NCI-H526 treated with DMSO at 0.1 percent for 48 hours (cell line): ENCODE results near the gene TSPY10.
"Not testable (repeated sequence)": the region's sequence is repeated elsewhere in the genome, so short reads cannot be mapped to it uniquely, and the experiment has no call there.

Experiments
- DNase-seq: peaks from one replicate; lab custom pipeline; 2025; lab: John Stamatoyannopoulos, UW

TSPY10 gene, protein sequence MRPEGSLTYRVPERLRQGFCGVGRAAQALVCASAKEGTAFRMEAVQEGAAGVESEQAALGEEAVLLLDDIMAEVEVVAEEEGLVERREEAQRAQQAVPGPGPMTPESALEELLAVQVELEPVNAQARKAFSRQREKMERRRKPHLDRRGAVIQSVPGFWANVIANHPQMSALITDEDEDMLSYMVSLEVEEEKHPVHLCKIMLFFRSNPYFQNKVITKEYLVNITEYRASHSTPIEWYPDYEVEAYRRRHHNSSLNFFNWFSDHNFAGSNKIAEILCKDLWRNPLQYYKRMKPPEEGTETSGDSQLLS

DNA sequence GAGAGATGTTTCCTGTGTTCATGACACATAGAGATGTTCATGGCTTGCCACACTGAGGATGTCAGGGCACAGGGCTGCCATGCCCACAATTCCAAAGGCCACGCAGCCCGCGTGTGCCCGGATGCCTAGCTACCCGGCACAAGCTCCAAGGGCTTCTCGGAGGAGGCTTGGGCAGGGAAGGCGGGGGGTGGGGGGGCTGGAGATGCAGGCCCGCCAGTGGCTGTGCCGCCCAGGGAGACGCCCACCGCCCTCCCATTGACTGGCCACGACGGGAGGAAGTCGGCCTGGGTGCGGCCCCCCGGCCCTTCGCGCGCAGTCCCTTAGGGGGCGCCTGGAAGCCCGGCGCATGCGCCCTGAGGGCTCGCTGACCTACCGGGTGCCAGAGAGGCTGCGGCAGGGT, at the start of gene TSPY10:
Gene TSPY10, plus strand, starts transcription at position 301 of the 400 bp plus-strand sequence. Its CDS starts 46 bp downstream, at position 347.
- not testable (repeated sequence) for DNase-seq

DNA sequence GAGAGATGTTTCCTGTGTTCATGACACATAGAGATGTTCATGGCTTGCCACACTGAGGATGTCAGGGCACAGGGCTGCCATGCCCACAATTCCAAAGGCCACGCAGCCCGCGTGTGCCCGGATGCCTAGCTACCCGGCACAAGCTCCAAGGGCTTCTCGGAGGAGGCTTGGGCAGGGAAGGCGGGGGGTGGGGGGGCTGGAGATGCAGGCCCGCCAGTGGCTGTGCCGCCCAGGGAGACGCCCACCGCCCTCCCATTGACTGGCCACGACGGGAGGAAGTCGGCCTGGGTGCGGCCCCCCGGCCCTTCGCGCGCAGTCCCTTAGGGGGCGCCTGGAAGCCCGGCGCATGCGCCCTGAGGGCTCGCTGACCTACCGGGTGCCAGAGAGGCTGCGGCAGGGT, 40.7 kb upstream of the TSPY10 start, which contains the start of gene TSPY9:
Gene TSPY9, plus strand, starts transcription at position 301 of the 400 bp plus-strand sequence. Its CDS starts 46 bp downstream, at position 347.
- not testable (repeated sequence) for DNase-seq

DNA sequence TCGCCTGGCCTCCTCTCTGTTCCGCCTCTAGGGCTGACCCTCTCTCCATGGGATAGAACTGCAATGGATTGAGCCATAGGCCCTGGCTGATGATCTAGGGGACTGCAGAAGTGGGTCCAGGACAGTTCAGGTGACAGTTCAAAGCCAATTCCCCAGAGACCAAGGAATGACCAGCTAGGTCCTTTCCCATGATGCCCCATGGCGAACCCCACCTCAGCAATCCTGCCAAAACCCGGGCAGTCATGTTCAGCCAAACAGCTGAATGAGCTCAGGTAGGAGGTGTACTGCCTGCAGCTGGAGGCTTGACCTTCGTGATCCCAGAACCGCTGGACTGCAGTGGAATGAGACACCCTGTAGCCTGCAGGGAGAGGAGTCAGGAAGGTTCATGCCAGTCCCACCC, 23.3 kb upstream of the TSPY10 start:
- DNase-seq: not testable (repeated sequence)

DNA sequence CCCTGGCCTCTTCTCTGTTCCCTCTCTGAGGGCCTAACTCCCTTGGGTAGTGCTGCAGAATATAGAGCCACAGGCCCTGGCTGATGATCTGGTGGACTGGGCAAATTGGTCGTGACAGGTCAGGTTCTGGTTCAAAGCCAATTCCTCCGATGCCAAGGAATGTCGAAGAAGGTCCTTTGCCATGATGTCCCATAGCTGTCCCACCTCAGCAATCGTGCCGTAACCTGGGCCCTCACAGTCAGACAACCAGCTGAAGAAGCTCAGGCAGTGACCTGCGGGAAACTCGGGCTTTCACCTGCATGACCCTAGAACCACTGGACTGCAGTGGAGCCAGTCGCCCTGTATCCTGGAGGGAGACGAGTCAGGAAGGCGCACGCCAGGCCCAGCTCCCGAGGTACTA, 11.4 kb upstream of the TSPY10 start:
- not testable (repeated sequence) for DNase-seq
